Measurements from ENCODE around the gene CRTC1.

DNA sequence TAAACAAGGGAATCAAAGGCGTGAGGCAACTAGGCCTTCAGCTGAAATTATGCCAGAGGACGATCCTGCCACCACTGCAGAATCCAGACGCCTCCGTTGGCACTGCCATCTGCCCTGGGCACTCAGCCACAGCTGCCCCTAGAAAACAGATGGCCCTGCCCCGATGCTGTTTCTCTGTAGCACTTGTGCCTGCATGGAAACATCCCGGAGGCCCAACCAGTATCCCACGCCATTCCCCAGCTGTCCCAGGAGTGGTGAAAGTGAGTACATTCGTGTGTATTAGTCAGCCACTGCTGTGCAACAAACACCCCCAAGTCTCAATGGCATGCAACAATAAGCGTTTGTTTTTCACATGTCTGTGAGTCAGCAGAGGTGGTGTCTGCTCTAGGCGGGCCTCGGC lies 8.9 kb upstream of the CRTC1 start:
- TF ChIP-seq, protein P1, sequence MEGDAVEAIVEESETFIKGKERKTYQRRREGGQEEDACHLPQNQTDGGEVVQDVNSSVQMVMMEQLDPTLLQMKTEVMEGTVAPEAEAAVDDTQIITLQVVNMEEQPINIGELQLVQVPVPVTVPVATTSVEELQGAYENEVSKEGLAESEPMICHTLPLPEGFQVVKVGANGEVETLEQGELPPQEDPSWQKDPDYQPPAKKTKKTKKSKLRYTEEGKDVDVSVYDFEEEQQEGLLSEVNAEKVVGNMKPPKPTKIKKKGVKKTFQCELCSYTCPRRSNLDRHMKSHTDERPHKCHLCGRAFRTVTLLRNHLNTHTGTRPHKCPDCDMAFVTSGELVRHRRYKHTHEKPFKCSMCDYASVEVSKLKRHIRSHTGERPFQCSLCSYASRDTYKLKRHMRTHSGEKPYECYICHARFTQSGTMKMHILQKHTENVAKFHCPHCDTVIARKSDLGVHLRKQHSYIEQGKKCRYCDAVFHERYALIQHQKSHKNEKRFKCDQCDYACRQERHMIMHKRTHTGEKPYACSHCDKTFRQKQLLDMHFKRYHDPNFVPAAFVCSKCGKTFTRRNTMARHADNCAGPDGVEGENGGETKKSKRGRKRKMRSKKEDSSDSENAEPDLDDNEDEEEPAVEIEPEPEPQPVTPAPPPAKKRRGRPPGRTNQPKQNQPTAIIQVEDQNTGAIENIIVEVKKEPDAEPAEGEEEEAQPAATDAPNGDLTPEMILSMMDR (IDR thresholded peaks at IDR 0.05) = no peak
- TF ChIP-seq POLR2A (IDR thresholded peaks at IDR 0.05) = no peak
